ENCODE results near the gene PTPRK. TPM values are rescaled to one million over a fixed set of nuclear protein-coding genes. Genes with fewer than 3 reads are reported as not detected.

PTPRK gene
- total RNA-seq, 1 experiment from 2014 or later = 265 TPM

DNA sequence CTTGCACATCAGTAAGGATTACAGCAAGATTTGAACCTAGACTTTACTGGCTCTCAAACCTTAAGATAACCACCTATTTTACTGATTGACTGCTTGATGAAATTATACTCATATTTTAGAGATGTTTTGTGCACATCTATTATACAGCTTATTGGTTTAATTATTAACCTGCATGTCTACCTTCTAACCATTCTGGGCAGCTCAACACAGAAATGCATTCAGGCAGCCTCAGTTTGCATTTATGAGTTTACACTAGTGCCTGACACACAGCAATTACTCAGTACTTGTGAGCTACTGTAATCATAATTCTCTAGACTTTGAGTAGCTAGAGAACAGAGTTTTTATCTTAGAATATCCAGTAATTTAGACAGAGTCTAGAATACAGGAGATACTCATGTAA lies 345.7 kb downstream of the PTPRK start:
- peaks cover 27% of the 10 kb centered on the region for H3K4me1 Mint-ChIP-seq (ENCODE audit: low read depth, unreplicated experiment)
- CTCF ChIA-PET = interaction anchor here (1.2 kb wide), 1 partner anchor 153 kb away, joined by 3 read pairs; no protein-coding TSS in a partner anchor
- H3K9me3 Mint-ChIP-seq (ENCODE audit: low read depth, unreplicated experiment) = no peaks in the 10 kb centered on the region
- TF ChIP-seq, protein P1, sequence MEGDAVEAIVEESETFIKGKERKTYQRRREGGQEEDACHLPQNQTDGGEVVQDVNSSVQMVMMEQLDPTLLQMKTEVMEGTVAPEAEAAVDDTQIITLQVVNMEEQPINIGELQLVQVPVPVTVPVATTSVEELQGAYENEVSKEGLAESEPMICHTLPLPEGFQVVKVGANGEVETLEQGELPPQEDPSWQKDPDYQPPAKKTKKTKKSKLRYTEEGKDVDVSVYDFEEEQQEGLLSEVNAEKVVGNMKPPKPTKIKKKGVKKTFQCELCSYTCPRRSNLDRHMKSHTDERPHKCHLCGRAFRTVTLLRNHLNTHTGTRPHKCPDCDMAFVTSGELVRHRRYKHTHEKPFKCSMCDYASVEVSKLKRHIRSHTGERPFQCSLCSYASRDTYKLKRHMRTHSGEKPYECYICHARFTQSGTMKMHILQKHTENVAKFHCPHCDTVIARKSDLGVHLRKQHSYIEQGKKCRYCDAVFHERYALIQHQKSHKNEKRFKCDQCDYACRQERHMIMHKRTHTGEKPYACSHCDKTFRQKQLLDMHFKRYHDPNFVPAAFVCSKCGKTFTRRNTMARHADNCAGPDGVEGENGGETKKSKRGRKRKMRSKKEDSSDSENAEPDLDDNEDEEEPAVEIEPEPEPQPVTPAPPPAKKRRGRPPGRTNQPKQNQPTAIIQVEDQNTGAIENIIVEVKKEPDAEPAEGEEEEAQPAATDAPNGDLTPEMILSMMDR (IDR thresholded peaks at IDR 0.05; ENCODE audit: unreplicated experiment) = no peak
- no TSS peak for BruUV-seq (replicated peaks)
- H3K36me3 Mint-ChIP-seq (ENCODE audit: insufficient read depth, unreplicated experiment) = peaks cover 5% of the 10 kb centered on the region
- no peak for DNase-seq
- H3K27me3 Mint-ChIP-seq (ENCODE audit: unreplicated experiment) = no peaks in the 10 kb centered on the region
- H3K4me3 Mint-ChIP-seq (ENCODE audit: low read depth, unreplicated experiment) = no peak overlapping the region
- intact Hi-C loops (cut with micrococcal nuclease; ENCODE audit: unreplicated experiment) = loop anchor here (5.0 kb wide), 1 partner anchor 153 kb away; no protein-coding TSS in a partner anchor
- no peak overlapping the region for H3K27ac Mint-ChIP-seq (ENCODE audit: unreplicated experiment)

DNA sequence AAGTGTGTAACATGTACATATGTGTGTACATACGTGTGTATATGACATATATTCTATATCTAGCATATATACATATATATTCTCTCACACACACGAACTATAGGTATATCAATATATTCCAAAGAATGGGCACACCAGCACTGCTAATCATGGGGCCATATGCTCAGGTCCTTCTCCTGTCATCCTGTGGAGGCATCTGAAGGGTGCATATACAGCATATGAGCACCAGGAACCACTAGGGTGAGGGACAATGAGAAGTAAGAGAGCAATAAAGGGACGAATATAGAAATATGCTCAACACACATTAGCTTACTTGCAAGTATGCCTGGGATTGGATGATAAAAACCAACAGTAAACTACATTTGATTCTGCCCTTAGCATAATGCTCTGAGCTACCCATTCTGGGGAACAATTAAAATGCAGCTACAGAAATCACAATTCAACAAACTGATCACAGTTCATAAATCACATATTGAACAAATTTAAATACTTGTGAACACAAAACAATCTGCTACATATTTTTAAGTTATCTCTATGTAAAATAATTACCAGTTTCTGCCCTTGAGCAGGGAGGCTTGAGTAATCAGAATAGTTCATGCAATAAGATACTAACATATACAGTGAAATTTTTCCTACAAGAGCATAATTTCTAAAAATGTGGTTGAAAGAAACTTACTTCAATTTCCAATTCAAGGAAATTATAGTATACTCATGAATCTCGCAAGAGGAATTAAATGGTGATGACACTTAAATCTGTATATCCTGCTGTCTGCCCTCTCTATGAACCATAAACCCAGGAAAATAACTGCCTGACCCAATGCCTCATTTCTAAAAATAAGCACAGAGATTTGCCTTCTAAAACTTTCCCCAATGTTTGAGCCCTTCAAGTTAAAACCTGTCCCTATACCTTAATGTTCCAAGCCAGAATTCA lies 347.4 kb downstream of the PTPRK start:
- intact Hi-C loops (cut with micrococcal nuclease; ENCODE audit: unreplicated experiment) = loop anchor here (5.0 kb wide), 1 partner anchor 154 kb away; no protein-coding TSS in a partner anchor

GRCh38 chr6:128172081-128172480 lies 348.3 kb downstream of the PTPRK start:
- intact Hi-C loops (cut with micrococcal nuclease; ENCODE audit: unreplicated experiment) = loop anchor here (5.0 kb wide), 1 partner anchor 155 kb away; no protein-coding TSS in a partner anchor
- TF ChIP-seq, protein P1 (IDR thresholded peaks at IDR 0.05; ENCODE audit: unreplicated experiment) = no peak
- Mint-ChIP-seq H3K27ac (ENCODE audit: unreplicated experiment) (no peak overlapping the region), H3K4me3 (ENCODE audit: low read depth, unreplicated experiment) (no peak overlapping the region), H3K9me3 (ENCODE audit: low read depth, unreplicated experiment) (no peaks in the 10 kb centered on the region), H3K36me3 (ENCODE audit: insufficient read depth, unreplicated experiment) (peaks cover 16% of the 10 kb centered on the region), H3K4me1 (ENCODE audit: low read depth, unreplicated experiment) (peaks cover 24% of the 10 kb centered on the region), H3K27me3 (ENCODE audit: unreplicated experiment) (no peaks in the 10 kb centered on the region)
- no TSS peak for BruUV-seq (replicated peaks)
- DNase-seq = no peak
- CTCF ChIA-PET = no interaction called here

More for the DNA sequence above, 347.4 kb downstream of the PTPRK start:
- H3K36me3 Mint-ChIP-seq (ENCODE audit: insufficient read depth, unreplicated experiment) = peaks cover 15% of the 10 kb centered on the region
- H3K27me3 Mint-ChIP-seq (ENCODE audit: unreplicated experiment) = no peaks in the 10 kb centered on the region
- H3K9me3 Mint-ChIP-seq (ENCODE audit: low read depth, unreplicated experiment) = no peaks in the 10 kb centered on the region
- no peak overlapping the region for H3K4me3 Mint-ChIP-seq (ENCODE audit: low read depth, unreplicated experiment)
- DNase-seq = no peak
- no TSS peak for BruUV-seq (replicated peaks)
- H3K4me1 Mint-ChIP-seq (ENCODE audit: low read depth, unreplicated experiment) = peaks cover 24% of the 10 kb centered on the region
- CTCF ChIA-PET = no interaction called here
- TF ChIP-seq, protein P1 (IDR thresholded peaks at IDR 0.05; ENCODE audit: unreplicated experiment) = no peak
- peak overlapping the region; percentile 5 for H3K27ac Mint-ChIP-seq (ENCODE audit: unreplicated experiment)

- no peaks in the 10 kb centered on the region for H3K9me3 Mint-ChIP-seq (ENCODE audit: low read depth, unreplicated experiment)
- CTCF ChIA-PET = interaction anchor here (0.5 kb wide), 1 partner anchor 72 kb away, joined by 3 read pairs; no protein-coding TSS in a partner anchor
- H3K36me3 Mint-ChIP-seq (ENCODE audit: insufficient read depth, unreplicated experiment) = peaks cover 16% of the 10 kb centered on the region
- intact Hi-C loops (cut with micrococcal nuclease; ENCODE audit: unreplicated experiment) = loop anchor here (5.0 kb wide), 1 partner anchor 156 kb away; no protein-coding TSS in a partner anchor
- H3K27ac Mint-ChIP-seq (ENCODE audit: unreplicated experiment) = no peak overlapping the region
- H3K4me1 Mint-ChIP-seq (ENCODE audit: low read depth, unreplicated experiment) = peaks cover 24% of the 10 kb centered on the region
- H3K4me3 Mint-ChIP-seq (ENCODE audit: low read depth, unreplicated experiment) = no peak overlapping the region
- TF ChIP-seq, protein P1 (IDR thresholded peaks at IDR 0.05; ENCODE audit: unreplicated experiment) = no peak
- DNase-seq = no peak
- BruUV-seq (replicated peaks) = no TSS peak
- H3K27me3 Mint-ChIP-seq (ENCODE audit: unreplicated experiment) = no peaks in the 10 kb centered on the region
These were observed 349.2 kb downstream of the PTPRK start for GRCh38 chr6:128171182-128171581.
